ENCODE measurements around the gene PON3. TPM values are rescaled to one million over a fixed set of nuclear protein-coding genes. Genes with fewer than 3 reads are reported as not detected.
"Not testable (repeated sequence)": the region's sequence is repeated elsewhere in the genome, so short reads cannot be mapped to it uniquely, and the experiment has no call there.

The PON3 gene
- total RNA-seq, 1 experiment from 2014 or later = not detected

GRCh38 chr7:95397381-95397780, 1.2 kb upstream of the PON3 start:
- no peak for DNase-seq
- H3K27me3 ChIP-seq = no peaks in the 10 kb centered on the region
- H3K4me3 ChIP-seq = no peak overlapping the region

GRCh38 chr7:95395755-95396135, 430 bp downstream of the PON3 start:
- DNase-seq = no peak
- no peaks in the 10 kb centered on the region for H3K36me3 ChIP-seq
- H3K27me3 ChIP-seq = no peaks in the 10 kb centered on the region
- H3K27ac ChIP-seq = no peak overlapping the region
- H3K4me1 ChIP-seq = peaks cover 9% of the 10 kb centered on the region
- no peaks in the 10 kb centered on the region for H3K9me3 ChIP-seq (replicated peaks)
- no peak overlapping the region for H3K4me3 ChIP-seq

More at GRCh38 chr7:95397381-95397780, 1.2 kb upstream of the PON3 start:
- Histone ChIP-seq H3K9me3 (replicated peaks) (no peaks in the 10 kb centered on the region), H3K36me3 (no peaks in the 10 kb centered on the region), H3K27ac (no peak overlapping the region), H3K4me1 (peaks cover 9% of the 10 kb centered on the region)

GRCh38 chr7:95394370-95394769, 1.8 kb downstream of the PON3 start:
- Histone ChIP-seq H3K27ac (no peak overlapping the region), H3K36me3 (no peaks in the 10 kb centered on the region), H3K4me3 (no peak overlapping the region), H3K27me3 (no peaks in the 10 kb centered on the region), H3K4me1 (peaks cover 9% of the 10 kb centered on the region), H3K9me3 (replicated peaks) (no peaks in the 10 kb centered on the region)
- DNase-seq = no peak

GRCh38 chr7:95391761-95392160, 4.4 kb downstream of the PON3 start:
- Histone ChIP-seq H3K36me3 (no peaks in the 10 kb centered on the region), H3K4me1 (no peaks in the 10 kb centered on the region), H3K9me3 (replicated peaks) (no peaks in the 10 kb centered on the region; the same call in 1 of the 2 replicates), H3K4me3 (no peak overlapping the region), H3K27me3 (no peaks in the 10 kb centered on the region), H3K27ac (no peak overlapping the region)
- DNase-seq = no peak

DNA sequence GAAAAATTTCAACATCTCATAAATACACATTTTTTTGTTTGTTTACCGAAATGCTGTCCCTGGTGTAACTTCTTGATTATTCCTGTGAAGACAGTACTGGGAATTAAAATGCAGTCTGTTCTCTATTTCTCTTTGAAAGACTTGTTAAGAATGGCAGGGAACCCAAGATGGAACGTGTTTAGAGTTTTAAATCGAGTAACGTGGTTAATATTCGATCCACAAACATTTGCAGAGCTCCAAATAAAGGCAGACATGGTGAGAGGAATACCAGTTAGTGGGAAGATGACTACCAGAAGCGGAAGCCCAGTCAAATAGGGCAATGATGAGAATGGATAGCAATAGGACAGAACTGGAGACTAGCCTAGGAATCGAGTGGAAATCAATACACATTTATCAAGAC, 6.7 kb downstream of the PON3 start:
- Histone ChIP-seq H3K27ac (no peak overlapping the region), H3K4me3 (no peak overlapping the region), H3K36me3 (no peaks in the 10 kb centered on the region), H3K27me3 (no peaks in the 10 kb centered on the region), H3K4me1 (no peaks in the 10 kb centered on the region), H3K9me3 (replicated peaks) (no peaks in the 10 kb centered on the region; the same call in 1 of the 2 replicates)
- DNase-seq = no peak

GRCh38 chr7:95379457-95379856, 16.7 kb downstream of the PON3 start:
- H3K36me3 ChIP-seq, H3K27ac ChIP-seq, DNase-seq, H3K27me3 ChIP-seq, H3K4me3 ChIP-seq, H3K4me1 ChIP-seq: not testable (repeated sequence)
- peaks cover 38% of the 10 kb centered on the region for H3K9me3 ChIP-seq (replicated peaks)

DNA sequence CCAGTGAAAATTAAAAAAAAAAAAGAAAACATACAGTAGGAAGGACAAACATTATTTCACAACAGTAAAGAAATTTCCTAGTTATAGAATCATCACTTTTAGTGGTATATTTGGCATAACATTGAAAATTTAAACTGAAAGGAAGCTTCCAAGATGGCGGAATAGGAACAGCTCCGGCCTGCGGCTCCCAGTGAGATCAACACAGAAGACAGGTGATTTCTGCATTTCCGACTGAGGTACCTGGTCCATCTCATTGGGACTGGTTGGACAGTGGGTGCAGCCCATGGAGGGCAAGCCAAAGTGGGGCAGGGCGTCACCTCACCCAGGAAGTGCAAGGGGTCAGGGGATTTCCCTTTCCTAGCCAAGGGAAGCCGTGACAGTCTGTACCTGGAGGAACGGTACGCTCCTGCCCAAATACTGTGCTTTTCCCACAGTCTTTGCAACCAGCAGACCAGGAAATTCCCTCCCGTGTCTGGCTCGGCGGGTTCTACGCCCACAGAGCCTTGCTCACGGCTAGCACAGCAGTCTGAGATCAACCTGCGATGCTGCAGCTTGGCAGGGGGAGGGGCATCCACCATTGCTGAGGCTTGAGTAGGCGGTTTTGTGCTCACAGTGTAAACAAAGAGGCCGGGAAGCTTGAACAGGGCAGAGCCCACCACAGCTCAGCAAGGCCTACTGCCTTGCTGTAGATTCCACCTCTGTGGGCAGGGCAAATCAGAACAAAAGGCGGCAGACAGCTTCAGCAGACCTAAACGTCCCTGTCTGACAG, 19.4 kb downstream of the PON3 start:
- H3K36me3 ChIP-seq = no peaks in the 10 kb centered on the region

GRCh38 chr7:95375591-95376257, 20.5 kb downstream of the PON3 start:
- DNase-seq = no peak
- no peak overlapping the region for H3K27ac ChIP-seq

More for the DNA sequence above, 19.4 kb downstream of the PON3 start:
- no peaks in the 10 kb centered on the region for H3K27me3 ChIP-seq
- peaks cover 20% of the 10 kb centered on the region for H3K9me3 ChIP-seq (replicated peaks)
- DNase-seq = no peak
- H3K27ac ChIP-seq = no peak overlapping the region
- no peak overlapping the region for H3K4me3 ChIP-seq
- no peaks in the 10 kb centered on the region for H3K4me1 ChIP-seq

DNA sequence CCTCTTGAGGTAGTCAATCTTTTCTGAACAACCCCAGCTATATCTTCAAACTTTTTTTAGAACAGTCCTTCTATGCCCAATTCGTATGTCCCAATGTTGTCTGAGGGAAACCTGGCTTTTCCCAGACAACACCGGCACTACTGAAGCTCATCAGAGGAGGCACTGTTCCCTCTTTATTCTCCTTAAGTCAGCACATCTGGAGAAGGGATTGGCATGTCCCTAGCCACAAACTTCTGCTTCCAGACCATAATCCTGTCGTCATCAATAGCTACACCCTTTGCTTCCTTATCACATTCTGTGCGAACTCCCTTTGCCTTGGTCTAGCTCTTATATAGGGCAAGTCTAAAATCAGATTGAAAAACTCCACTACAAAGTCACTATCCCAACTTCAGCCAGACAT, 22.9 kb downstream of the PON3 start:
- no peak for DNase-seq
- Histone ChIP-seq H3K4me1 (no peaks in the 10 kb centered on the region; the same call in 1 of the 2 replicates), H3K4me3 (no peak overlapping the region), H3K9me3 (replicated peaks) (peaks cover 8% of the 10 kb centered on the region), H3K27me3 (no peaks in the 10 kb centered on the region), H3K27ac (no peak overlapping the region), H3K36me3 (no peaks in the 10 kb centered on the region)

More at GRCh38 chr7:95375591-95376257, 20.5 kb downstream of the PON3 start:
- no peaks in the 10 kb centered on the region for H3K27me3 ChIP-seq
- no peaks in the 10 kb centered on the region for H3K36me3 ChIP-seq
- H3K4me1 ChIP-seq = no peaks in the 10 kb centered on the region; the same call in 1 of the 2 replicates
- peaks cover 15% of the 10 kb centered on the region for H3K9me3 ChIP-seq (replicated peaks)
- no peak overlapping the region for H3K4me3 ChIP-seq

DNA sequence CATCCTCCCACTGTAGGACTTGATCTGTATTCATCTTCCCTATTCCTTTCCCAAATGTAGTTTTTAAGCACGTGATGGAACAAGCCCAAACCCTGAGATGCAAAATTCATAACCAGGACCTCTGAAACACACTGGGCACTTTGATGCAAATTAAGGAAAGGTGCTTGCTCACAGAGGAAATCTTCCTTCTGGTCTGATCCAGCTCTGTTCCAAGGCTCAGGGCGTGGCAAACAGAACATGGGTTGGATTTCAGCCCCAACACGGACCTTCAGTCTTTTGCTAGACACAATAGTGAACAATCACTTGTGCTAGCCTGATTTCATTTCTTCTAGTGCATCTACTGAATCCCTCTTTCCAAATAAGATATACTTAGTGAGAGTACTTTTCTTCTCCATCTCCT, 27.9 kb downstream of the PON3 start:
- Histone ChIP-seq H3K27ac (no peak overlapping the region), H3K36me3 (no peaks in the 10 kb centered on the region), H3K4me3 (no peak overlapping the region), H3K4me1 (no peaks in the 10 kb centered on the region; the same call in 1 of the 2 replicates), H3K27me3 (no peaks in the 10 kb centered on the region), H3K9me3 (replicated peaks) (no peaks in the 10 kb centered on the region)
- DNase-seq = no peak

GRCh38 chr7:95367606-95368005, 28.6 kb downstream of the PON3 start:
- Histone ChIP-seq H3K9me3 (replicated peaks) (no peaks in the 10 kb centered on the region), H3K36me3 (no peaks in the 10 kb centered on the region), H3K27me3 (no peaks in the 10 kb centered on the region), H3K4me3 (no peak overlapping the region), H3K27ac (no peak overlapping the region), H3K4me1 (no peaks in the 10 kb centered on the region; the same call in 1 of the 2 replicates)
- DNase-seq = no peak

DNA sequence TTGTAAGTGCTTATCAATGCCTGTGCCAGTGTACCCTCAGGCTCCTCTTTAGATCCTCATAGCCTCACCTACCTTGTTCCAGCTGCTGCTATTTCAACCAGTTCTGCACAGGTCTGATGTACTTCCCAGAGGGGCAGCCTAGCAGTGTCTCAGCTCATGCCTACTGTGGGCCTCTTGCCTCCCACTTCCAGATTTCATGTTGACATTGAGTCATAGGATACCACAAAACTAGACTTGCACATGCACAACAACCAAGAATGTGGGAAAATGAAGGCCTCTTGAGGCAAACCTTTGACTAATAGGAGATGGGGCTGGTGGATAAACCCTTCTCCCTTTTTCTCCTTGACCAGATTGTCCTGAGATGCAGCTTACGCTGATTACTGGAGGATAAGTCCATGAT, 31.0 kb downstream of the PON3 start:
- DNase-seq = no peak

DNA sequence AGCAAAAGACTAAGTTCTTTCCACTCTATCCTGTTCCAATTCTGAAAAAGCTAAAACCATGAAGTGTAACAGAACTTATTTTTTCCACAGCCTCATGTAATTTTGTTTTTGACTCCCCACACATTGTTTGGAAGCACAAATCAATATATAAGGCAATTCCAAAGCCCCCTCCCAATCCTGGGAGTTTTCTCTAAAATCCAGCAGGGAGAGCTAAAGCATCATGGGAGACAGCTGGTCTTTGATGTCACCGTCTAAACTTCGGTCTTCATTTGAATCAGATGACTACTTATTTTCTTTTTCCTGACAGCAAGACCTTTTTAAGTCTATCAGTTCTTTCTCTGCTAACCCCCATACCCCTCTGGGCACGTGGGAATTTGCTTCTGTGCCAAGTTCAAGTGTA, 38.6 kb downstream of the PON3 start:
- 0 out of 2 replicates have a peak, but pooled peaks cover 3% of the 10 kb centered on the region for H3K4me1 ChIP-seq
- H3K36me3 ChIP-seq = no peaks in the 10 kb centered on the region
- no peak overlapping the region for H3K4me3 ChIP-seq
- H3K9me3 ChIP-seq (replicated peaks) = peaks cover 10% of the 10 kb centered on the region; the same call in 1 of the 2 replicates
- no peaks in the 10 kb centered on the region for H3K27me3 ChIP-seq
- peak in 1 of 2 experiments; percentile 25 for DNase-seq
- no peak overlapping the region for H3K27ac ChIP-seq

More for the DNA sequence above, 31.0 kb downstream of the PON3 start:
- H3K36me3 ChIP-seq = no peaks in the 10 kb centered on the region
- no peaks in the 10 kb centered on the region for H3K4me1 ChIP-seq
- no peaks in the 10 kb centered on the region for H3K9me3 ChIP-seq (replicated peaks)
- H3K27me3 ChIP-seq = no peaks in the 10 kb centered on the region
- H3K4me3 ChIP-seq = no peak overlapping the region
- H3K27ac ChIP-seq = no peak overlapping the region

DNA sequence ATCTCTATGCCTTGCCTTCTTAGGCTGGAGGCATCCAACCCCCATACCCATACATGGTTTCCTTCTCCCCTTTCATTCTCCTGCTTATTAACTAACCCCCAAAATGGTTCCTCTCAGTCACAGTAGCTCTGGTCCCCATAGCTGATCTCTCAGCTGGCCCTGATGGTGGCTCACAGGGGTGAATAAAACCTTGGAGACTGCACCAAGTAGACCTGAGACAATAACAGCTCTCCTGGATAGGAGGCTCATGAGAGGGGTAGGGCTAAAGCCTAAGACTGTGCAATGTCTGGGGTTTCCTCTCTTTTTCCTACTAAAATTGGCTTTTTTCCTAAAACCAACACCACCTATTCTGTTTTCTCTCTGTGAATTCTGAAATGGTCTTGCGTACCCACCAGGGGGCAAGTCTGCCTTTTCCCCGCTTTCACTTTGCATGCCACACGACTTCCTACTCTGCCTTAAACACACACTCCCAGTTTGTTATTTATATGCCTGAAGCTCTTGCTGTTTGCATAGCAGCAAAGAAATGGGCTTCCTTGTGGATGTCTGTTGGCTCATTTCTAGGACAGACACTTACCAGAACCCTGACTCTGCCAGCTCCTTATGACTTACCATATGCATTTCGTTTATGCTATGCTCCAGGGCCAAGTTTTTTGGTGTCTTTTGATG, 53.4 kb downstream of the PON3 start:
- no peaks in the 10 kb centered on the region for H3K36me3 ChIP-seq
- no peak for DNase-seq

GRCh38 chr7:95342029-95342428, 54.1 kb downstream of the PON3 start:
- Histone ChIP-seq H3K36me3 (no peaks in the 10 kb centered on the region), H3K27ac (no peak overlapping the region), H3K4me1 (no peaks in the 10 kb centered on the region), H3K9me3 (replicated peaks) (no peaks in the 10 kb centered on the region), H3K4me3 (no peak overlapping the region), H3K27me3 (no peaks in the 10 kb centered on the region)
- no peak for DNase-seq

More for the DNA sequence above, 53.4 kb downstream of the PON3 start:
- Histone ChIP-seq H3K4me3 (no peak overlapping the region), H3K4me1 (no peaks in the 10 kb centered on the region), H3K27me3 (no peaks in the 10 kb centered on the region), H3K27ac (no peak overlapping the region), H3K9me3 (replicated peaks) (no peaks in the 10 kb centered on the region)
